Measurements from ENCODE around the gene HIF1AN. TPM values are rescaled to one million over a fixed set of nuclear protein-coding genes. Genes with fewer than 3 reads are reported as not detected.

Gene HIF1AN
- 10 to 100 TPM; 11.4 to 20.6 (median 15.4) TPM for total RNA-seq

DNA sequence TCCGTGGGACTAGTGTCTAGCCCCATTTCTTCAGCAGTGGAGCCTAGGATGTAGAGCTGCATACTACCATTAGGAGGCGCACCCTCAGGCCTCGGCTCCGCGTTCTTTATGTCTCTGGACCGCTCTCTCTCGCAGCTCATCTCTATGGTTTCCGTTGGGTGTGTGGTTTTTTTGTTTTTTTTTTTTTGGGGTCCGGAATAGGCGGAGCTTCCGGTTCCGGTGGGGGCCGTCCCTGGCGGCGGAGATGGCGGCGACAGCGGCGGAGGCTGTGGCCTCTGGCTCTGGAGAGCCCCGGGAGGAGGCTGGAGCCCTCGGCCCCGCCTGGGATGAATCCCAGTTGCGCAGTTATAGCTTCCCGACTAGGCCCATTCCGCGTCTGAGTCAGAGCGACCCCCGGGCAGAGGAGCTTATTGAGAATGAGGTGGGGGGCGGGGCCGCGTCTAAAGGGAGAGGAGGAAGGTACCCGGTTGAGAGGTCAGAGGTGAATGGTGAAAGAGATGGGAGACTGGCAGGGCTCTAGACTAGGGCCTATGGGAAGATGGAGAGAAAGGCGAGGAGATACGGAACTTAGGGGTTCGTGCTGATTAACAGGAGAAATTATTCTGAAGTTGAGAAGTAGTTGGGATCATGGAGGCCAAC is at the start of gene HIF1AN:
TSS of gene HIF1AN (plus strand) at position 229 of the 639 bp plus-strand sequence. CDS start at position 245, 16 bp downstream.
- Histone ChIP-seq H3K27ac (peak within 1 kb of the TSS; percentile 68), H3K27me3 (no peaks in the 10 kb centered on the region)

DNA sequence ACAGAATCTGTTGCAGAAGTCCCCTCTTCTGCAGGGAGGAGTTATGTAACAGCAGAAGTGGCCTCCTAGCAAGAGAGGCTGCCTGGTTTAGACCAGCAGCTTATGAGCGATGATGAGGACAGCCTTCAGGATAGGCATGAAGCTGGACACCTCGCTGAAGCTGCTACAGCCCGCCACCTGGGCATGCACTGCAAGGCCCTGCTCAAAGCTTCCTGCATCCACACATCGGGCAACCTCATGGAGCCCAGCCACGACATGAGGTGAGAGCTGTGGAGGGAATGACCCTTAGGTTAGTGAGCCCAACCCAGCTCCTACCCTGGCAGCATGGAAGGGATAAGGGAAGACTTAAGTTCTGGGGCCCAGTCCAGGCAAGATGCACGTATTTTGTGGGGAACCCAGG is 48.2 kb upstream of the HIF1AN start:
- Histone ChIP-seq H3K4me3 (no peak overlapping the region), H3K36me3 (no peaks in the 10 kb centered on the region), H3K4me1 (no peaks in the 10 kb centered on the region), H3K27me3 (no peaks in the 10 kb centered on the region), H3K27ac (no peak overlapping the region), H3K9me3 (no peaks in the 10 kb centered on the region)
- intact Hi-C loops (cut with DNase I; ENCODE audit: low total_unique reads), result no loop called here
- no peak for DNase-seq (ENCODE audit: low spot score in 2 of 2)
- no peak for TF ChIP-seq POLR2A (IDR thresholded peaks at IDR 0.05)
- no peak for TF ChIP-seq POLR2AphosphoS5 (IDR thresholded peaks at IDR 0.05)
- TF ChIP-seq, protein P1, sequence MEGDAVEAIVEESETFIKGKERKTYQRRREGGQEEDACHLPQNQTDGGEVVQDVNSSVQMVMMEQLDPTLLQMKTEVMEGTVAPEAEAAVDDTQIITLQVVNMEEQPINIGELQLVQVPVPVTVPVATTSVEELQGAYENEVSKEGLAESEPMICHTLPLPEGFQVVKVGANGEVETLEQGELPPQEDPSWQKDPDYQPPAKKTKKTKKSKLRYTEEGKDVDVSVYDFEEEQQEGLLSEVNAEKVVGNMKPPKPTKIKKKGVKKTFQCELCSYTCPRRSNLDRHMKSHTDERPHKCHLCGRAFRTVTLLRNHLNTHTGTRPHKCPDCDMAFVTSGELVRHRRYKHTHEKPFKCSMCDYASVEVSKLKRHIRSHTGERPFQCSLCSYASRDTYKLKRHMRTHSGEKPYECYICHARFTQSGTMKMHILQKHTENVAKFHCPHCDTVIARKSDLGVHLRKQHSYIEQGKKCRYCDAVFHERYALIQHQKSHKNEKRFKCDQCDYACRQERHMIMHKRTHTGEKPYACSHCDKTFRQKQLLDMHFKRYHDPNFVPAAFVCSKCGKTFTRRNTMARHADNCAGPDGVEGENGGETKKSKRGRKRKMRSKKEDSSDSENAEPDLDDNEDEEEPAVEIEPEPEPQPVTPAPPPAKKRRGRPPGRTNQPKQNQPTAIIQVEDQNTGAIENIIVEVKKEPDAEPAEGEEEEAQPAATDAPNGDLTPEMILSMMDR (IDR thresholded peaks at IDR 0.05), result no peak

More for the DNA sequence above, at the start of gene HIF1AN:
- DNase-seq (ENCODE audit: low spot score in 2 of 2), result peak; percentile 86 to 87
- Histone ChIP-seq H3K4me1 (peaks cover 0 to 15% of the 10 kb centered on the region in 2 donors), H3K36me3 (no peaks in the 10 kb centered on the region), H3K4me3 (peak within 1 kb of the TSS; percentile 65 to 83 (median 79)), H3K9me3 (no peaks in the 10 kb centered on the region)
- intact Hi-C loops (cut with DNase I; ENCODE audit: low total_unique reads), result no loop called here
- TF ChIP-seq POLR2A (IDR thresholded peaks at IDR 0.05) (peak; percentile 81), POLR2AphosphoS5 (IDR thresholded peaks at IDR 0.05) (peak; percentile 75 to 89 (median 84))
- TF ChIP-seq, protein P1 (IDR thresholded peaks at IDR 0.05), result peak; percentile 63 to 85 (median 77)

DNA sequence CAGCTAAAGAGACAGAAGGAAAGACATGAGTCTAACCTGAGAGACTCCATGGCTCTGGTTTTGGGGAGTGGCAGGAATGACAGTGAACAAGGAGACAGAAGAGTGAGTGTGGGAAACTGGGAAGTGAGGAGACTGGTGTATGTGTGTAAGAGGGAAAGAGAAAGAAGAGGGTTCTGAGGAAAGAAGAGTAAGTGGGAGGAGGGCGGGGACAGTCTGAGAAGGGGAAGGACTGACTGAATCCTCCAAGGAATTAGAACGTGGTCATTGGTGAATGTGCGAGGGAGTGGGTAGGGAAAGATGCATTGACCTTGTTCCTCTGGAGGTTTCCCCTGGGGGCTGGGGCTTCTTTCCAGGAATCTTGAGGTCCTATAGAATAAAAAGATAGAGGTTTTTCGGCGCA is 46.3 kb upstream of the HIF1AN start:
- Histone ChIP-seq H3K27me3 (no peaks in the 10 kb centered on the region), H3K27ac (no peak overlapping the region), H3K4me1 (no peaks in the 10 kb centered on the region), H3K36me3 (no peaks in the 10 kb centered on the region), H3K4me3 (no peak overlapping the region), H3K9me3 (no peaks in the 10 kb centered on the region)
- no peak for TF ChIP-seq POLR2A (IDR thresholded peaks at IDR 0.05)
- TF ChIP-seq POLR2AphosphoS5 (IDR thresholded peaks at IDR 0.05), result no peak
- TF ChIP-seq, protein P1 (IDR thresholded peaks at IDR 0.05), result no peak
- no peak for DNase-seq (ENCODE audit: low spot score in 2 of 2)
- intact Hi-C loops (cut with DNase I; ENCODE audit: low total_unique reads), result no loop called here

DNA sequence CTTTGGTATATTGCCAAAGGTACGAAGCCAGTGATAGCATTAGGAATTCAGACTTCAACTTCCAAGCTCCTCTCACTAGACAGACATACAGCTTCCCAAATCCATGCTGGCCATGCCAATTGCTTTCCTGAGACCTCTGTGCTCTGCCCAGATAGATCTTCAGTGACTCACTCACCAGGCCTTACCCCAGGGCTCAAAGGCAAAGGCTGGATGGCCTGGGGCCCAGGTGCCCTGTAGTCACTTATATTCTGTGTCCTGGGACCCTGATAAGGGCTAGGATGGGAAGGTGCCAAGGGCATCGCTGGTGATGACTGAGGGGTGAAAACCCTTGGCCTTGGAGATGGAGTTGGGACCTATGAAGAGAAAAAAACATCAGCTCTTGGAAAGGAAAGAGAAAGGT is 45.2 kb upstream of the HIF1AN start:
- H3K27me3 ChIP-seq, result no peaks in the 10 kb centered on the region
- no peak for DNase-seq (ENCODE audit: low spot score in 2 of 2)
- H3K27ac ChIP-seq, result no peak overlapping the region
- no peaks in the 10 kb centered on the region for H3K9me3 ChIP-seq
- intact Hi-C loops (cut with DNase I; ENCODE audit: low total_unique reads), result no loop called here
- TF ChIP-seq, protein P1 (IDR thresholded peaks at IDR 0.05), result no peak
- TF ChIP-seq POLR2AphosphoS5 (IDR thresholded peaks at IDR 0.05), result no peak
- no peak for TF ChIP-seq POLR2A (IDR thresholded peaks at IDR 0.05)
- no peaks in the 10 kb centered on the region for H3K4me1 ChIP-seq
- H3K4me3 ChIP-seq, result no peak overlapping the region
- no peaks in the 10 kb centered on the region for H3K36me3 ChIP-seq

DNA sequence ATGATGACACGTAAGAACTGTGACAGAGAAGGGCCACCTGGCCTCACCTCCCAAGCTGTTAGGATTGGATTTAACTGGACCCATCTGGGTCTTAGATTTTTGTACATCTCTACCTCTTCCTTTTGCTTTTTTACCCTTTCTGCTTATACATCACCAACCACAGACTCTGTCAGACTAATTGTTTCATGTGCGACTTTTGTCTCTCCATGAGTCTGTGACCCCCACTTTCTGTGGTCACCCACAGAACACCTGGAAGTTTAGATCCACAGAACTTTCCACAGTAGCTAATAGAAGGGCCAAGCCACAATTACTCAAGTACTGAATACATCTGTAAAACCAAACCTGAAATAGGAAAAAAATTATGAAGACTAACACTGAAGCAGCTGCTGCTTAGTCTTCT is 39.2 kb upstream of the HIF1AN start:
- Histone ChIP-seq H3K27me3 (no peaks in the 10 kb centered on the region), H3K4me1 (no peaks in the 10 kb centered on the region), H3K4me3 (no peak overlapping the region), H3K27ac (no peak overlapping the region), H3K36me3 (no peaks in the 10 kb centered on the region), H3K9me3 (no peaks in the 10 kb centered on the region)
- TF ChIP-seq POLR2AphosphoS5 (IDR thresholded peaks at IDR 0.05) (no peak), POLR2A (IDR thresholded peaks at IDR 0.05) (no peak)
- TF ChIP-seq, protein P1 (IDR thresholded peaks at IDR 0.05), result no peak
- DNase-seq (ENCODE audit: low spot score in 2 of 2), result no peak
- intact Hi-C loops (cut with DNase I; ENCODE audit: low total_unique reads), result no loop called here

Data from breast epithelium (tissue), 4 donors.